ENCODE measurements around the gene MCF2L.

MCF2L gene

DNA sequence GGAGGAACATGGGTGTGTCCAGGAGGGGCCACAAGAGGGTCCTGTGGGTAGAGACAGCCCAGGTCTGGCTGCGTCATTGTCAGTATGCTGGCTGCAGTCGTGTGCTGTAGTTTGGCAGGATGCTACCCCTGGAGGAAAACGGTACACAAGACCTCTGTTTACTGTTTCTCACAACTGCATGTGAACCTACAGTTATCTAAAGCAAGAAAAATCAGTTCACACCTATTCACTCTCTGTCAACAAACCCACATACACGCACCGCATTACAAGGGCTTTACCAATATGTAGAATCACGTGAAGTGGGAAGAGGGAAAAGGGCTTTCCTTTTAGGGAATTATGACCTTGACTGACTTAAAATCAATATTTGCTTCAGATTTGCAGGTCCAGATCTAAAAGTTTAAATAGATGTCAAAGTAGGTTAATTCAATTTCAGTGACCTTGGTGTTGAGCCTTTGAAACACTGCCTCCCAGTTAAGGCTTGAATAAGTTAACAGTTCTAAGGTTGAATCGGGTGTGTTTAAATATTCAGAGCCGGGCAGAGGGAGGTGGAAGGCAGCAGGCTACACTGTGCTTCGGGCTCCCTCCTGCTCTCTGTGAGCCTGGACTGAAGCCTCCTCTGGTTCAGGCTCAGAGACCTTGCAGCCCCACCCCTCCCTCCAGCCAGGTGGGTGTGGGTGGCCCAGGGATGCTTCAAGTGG, 17.2 kb upstream of the MCF2L start:
- DNase-seq = no peak

DNA sequence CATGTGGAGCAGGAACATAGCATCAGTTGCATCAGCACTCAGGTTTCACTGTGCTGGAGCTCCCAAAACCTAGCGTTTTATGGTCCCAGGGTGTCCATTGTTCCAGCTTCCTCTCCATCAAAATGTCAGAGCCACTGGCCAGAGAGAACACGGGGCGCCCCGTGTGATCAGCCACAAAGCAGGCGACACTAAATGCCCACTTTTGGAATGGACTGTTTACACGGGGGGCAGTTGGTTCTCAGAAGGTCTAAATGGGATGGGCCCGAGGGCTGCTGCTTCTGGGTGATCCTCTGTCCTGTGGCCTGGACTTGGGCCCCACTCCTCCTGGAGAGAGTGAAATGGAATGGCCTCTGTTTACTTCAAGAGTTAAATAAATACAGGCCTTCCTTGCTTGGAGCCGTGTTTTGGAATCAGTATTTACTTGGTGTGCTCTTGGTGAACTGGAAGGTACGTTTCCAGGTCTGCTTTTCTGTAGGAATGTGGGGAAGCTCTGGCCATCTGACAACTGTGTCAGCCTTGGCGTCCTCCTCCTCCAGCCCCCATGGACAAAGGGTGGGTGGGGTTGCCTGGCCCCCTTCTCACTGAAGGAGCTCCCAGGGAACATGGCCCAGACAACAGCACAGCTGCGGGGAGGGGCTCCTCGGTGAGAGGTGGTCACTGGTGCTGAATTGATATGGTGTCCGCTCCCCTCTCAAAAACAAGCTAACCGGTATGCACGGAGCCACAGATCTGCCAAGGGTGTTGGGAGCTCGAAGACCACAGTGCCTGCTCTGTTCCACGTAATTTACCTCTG, 16.1 kb upstream of the MCF2L start:
- DNase-seq = no peak

DNA sequence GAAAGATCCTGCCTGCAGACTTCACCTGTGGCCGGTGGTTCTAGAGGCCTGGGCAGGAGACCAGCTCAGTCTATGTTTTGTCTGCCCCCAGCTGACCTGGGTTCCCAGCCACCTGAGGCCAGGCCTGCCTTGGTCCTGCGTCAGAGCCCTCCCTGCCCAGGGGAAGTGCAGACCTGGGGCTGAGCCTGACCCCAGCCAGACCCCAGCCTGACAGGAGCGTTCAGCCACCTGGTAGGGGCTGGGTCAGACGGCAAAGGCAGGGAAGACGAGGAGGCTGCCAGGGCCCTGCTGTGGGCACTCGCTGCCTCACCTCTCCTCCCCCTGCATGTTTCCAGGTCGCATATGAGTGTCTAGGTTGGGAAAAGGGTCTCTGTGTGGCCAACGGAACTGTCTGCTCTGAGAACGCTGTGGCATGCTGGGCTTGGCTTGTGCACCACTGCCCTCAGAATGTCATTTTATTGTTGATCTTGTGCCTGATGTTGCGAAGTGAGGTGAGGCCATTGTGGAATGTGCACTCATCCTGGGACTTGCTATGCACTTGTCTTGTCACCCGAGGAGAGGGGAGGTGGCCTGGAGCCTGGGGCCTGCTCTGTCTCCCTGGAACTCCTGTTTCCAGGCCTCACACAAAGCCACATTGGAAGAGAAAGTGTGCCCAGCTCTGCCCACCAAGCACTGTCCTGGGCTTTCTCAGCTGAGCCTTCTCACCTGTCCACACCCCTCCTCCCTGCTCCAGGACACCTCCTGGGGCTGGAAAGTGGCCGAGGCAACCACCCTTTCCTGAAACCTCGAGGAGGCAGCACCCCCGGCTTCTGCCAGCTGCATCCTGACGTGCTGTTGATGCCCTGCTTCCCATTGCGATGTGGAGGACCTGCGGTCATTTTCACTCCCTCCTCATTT, 15.2 kb upstream of the MCF2L start:
- no peak for DNase-seq

DNA sequence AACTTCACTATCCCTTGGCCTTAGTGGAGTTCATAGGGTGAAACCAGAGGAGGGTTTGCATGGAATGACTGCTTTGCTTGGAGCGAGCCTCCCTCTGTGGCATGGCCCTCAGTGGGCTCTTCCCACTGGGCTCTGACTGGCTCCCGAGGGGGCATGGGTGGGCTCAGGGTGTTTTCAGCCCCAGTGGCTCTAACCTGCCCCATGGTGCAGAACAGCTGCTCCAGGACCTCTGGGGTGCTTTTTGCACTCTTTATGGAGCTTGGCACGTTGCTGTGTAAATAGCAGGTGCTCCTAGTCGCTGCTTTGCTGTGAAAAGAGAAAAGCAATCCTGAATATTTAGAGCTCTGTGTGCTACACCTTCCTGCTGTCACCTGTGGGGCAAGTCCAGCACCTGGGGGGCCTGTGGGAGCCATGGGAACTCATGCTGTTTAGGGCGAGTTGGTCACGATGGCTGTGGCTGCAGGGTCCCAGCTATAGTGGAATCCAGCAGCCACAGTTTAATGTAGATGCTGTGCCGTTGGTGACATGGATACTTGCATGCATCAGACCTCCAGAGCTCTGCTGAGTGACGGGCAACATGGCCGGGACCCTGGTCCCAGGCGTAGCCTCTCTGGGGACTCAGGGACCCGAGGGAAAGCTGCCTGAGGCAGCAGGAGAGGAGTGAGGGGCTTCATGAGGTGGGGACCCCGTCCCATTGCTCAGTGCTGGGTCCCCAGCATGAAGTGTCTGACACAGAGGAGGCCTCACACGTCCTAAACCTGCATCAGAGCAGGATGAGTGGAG, 14.3 kb upstream of the MCF2L start:
- DNase-seq = no peak

DNA sequence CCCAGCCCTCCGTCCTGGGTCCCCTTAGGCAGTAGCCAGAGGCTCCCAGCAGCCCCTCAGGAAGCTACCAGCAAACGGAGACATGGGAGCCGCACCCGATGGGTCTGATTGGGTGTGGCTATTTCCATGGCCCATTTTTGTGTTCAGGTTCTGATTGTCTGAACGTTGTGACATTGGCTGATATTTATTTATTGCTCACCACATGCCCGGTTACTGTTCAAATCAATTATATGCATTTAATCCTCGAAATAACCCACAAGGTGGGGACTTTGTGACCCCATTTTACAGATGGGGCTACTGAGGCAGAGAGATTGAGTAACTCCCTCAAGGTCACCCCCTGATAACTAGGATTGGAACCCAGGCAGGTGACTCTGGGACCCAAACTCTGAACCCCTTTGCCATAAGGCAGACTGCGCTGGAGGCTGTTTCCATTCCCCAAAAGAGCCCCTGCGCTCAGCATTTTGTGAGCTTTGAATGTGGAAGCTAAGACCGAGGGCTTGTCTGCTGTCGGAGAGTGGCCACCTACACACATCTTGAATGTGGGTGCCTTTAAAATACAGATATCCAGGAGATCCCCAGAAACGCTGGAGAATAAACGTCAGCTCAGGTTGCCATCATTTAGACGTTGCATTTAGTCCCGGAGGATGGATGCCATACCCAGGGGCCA, 13.6 kb upstream of the MCF2L start:
- DNase-seq = no peak

DNA sequence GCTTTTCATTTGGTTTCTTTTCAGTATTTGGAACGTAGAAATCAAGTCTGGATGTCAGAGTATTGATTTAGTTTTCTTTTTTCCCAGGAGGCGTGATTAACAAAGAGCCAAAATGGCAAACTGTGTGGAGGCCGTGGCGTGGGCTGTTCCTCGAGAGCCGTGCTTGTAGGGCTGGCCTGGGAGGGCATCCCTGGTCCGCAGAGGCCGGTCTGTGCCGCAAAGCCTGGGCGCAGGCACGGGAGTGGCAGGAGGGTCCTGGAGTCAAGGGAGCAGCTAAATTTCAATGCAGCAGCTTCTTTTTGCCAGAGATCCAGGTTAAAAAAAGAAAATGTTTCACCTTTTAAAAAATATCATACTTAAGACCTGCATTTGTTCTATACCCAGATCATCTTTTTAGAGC, 13.1 kb upstream of the MCF2L start:
- no peak for DNase-seq

DNA sequence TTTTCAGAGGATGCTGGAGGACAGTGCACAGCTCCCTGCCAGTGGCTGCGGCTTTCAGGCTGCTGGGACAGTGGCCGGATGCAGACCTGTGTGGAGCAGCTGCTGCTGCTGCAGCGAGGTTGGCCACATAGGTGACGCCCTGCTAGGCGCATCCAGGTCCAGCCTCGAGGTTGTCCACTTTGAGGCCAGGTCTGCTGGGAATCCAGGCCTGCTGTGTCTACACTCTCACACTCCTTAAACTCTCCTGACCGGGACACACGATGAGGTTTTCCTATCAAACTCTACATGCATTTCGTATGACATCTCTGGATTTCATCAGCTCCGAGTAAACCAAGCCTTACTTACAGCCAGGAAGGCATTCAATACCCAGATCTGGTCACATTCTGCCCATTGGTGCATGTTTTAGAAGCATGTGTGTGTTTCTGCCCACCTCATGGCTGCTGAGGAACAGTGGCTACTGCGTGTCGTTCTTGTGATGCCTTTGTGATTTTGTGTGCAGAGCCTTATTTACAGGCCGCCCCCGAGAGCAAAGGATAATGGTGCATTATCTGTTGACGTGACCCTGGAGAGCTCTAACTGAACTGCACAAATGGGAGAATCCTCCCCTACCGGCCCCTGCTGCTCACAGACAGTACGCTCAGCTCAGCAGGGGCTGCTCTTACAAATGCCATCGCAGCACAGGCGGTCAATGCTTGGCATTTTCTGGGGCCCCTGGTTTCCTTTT, 12.3 kb upstream of the MCF2L start:
- DNase-seq = no peak

DNA sequence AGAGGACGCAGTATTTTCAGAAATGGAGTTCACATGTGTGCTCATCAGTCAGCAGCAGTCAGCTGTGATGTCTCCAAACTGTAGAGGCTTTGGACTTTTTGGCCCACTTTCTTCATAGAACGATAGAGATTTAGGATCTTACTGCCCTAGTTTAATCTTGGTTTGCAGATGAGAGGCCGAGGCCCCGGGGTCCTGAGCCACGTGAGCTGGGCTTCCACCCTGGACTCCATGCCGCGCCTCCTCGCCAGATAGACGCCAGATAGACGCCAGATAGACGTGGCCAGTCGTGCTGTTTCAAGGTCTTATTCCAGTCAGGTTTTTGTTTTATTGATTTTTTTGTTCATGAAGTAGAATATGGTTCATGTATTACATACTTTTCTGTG, 11.7 kb upstream of the MCF2L start:
- no peak for DNase-seq

DNA sequence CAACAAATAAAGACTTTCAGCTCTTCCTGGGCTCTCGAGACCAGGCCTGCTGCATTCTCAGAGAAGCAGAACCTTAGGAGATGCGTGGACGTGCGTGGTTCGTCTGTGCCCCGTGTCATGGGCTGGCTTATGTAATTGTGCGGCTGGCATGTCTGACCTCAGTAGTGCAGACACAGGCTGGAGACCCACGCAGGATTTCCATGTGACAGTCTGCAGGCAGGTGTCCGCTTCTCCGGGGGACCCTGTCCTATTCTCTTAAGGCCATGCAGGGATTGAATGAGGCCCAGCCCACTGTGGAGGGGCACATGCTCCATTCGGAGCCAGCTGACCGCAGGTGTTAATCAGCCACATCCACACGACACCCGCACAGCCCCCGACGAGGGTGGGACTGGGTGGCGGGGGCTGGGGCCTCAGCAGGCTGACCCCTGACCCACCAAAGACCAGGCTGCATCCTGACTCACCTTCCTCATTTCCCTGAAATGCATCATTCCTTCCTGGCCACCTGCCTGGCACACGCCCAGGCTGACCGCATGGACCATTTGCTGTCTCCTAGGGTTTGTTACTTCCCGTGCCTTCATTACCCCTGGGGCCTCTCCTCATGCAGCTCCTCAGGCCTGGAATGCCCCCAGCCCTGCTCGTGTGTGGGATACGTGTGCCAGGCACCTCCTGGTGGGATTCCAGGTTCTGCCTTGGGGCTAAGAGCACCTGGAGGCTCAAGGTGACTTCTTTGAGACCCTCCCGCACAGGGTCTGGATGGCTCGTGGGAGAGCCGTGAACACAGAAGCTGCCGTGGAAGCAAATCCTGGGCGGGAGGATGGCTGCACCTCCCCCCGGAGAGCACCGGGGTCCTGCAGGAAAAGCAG, 10.7 kb upstream of the MCF2L start:
- no peak for DNase-seq

DNA sequence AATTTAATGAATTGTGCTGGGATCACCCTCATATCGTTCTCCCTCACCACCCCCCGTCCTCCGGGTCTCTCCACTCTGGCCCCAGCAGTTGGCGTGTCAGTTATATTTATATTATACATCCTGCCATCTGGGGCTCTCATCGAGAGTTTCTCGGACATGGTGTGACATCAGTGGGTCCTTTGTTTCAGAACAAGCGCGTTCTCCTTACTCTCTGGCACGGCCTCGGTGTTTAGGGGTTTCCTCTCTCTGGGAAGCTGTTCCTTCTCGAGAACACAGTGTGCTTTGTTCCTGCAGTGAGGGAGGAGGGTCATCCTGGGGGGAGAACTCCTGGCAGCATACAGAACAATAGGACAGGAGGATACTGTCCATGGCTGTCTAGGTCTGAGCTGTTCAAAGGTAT, 9.8 kb upstream of the MCF2L start:
- DNase-seq = no peak

DNA sequence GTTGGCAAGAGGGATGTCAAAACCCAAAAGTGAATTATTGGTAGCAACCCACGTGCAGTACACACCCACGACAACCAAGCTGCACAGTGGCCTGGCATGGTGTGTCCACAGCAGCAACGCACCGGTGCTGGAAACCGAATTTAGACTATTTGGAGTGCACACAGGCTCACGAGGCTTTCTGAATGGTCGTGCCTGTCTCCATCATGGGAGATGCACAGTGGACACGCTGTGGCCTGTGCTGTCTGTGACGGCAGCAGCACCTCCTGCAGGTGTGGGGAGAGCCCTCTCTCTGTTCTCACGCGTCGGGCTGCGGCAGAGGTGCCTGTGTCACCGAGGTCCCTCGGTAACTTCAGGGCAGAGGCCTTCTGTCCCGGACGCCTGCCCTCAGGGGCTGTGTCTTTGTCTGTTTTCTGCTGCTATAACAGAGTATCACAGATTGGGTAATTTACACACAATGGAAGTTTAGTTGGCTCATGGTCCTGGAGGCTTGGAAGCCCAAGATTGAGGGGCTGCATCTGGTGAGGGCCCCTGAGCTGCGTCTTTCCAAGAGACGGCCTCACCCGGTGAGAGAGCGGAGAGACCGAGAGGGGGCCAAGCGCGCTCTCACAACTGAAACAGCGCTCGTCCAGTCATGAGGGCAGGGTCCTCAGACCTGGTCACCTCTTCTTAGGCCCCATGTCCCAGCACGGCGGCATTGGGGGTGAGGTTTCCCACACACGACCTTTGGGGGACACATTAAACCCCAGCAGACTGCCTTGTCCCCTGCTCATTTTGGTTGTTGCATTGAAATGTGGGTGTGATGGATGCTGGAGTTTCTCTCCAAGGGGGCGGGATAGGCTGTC, 9.1 kb upstream of the MCF2L start:
- DNase-seq = no peak

DNA sequence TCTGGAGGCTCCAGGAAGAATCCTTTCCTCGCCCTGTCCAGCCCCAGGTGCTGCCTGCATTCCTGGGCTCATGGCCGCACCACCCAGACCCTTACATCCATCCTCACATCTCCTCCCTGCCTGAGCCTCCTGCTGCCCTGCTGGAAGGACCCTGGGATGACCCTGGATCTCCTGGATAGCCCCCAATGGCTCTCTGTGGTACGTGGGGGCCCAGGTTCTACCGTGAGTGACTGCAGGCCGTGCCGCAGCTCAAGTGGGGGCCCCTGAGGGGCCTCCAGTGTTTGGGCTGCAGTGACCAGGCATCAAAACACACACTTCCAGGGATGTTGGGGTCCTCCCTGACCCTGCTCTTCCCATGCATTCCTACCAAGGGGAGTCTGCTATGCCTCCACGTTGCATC, 8.3 kb upstream of the MCF2L start:
- no peak for DNase-seq

DNA sequence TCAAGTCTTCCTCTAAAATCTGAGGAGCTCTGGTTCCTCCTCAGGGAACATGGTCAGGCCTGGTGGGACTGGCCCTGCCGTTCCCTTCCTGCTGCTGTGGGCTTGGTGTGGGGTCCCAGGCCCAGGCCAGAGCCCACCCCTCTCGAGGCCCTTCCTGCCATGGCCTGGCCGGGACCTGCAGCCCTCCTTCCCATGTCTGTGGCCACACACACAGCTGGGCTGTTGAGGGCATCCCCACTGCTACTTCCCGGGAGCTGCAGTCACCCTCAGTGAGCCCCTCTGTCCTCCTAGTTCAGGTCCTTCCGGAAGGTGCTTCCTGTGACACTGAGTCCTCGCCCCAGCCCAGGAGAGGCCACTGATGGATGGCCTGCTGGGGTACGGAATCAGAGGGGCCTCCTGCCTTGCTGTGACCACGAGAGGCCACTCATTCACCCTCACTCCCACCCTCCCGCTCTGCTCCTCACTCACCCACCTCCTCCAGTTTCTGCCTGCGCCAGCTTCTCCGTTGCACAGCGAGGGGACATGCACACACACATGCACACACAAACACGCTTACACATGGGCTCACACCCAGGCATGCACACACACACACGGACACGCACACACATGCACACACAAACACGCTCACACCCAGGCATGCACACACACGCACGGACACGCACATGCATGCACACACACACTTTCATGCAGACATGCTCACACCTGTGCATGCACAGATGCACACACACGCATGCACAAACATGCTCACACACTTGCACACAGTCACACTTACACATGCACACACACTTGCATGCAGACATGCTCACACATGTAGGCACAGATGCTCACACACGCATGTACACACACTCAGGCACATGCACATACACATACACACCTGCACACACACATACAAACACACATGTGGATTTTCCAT, 7.3 kb upstream of the MCF2L start:
- no peak for DNase-seq

DNA sequence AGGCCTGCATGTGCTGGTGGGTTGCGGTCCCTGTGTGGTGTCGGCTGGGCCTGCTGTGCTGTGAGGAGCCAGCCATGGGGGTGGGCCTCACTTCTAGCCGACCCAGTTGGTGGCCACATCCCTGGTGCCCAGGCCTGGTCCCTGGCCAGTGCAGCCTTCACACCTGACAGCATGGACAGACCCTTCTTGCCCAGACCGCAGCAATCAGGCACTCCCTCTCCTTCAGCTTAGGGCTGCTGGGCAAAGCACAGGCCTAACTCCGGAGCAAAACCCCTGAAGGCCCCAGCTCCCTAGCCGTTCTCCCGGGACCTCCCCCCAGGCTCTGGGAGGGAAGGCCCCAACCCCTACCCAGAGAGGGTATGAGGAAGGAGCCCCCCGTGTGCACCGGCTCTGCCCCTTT, 6.6 kb upstream of the MCF2L start:
- DNase-seq = no peak

DNA sequence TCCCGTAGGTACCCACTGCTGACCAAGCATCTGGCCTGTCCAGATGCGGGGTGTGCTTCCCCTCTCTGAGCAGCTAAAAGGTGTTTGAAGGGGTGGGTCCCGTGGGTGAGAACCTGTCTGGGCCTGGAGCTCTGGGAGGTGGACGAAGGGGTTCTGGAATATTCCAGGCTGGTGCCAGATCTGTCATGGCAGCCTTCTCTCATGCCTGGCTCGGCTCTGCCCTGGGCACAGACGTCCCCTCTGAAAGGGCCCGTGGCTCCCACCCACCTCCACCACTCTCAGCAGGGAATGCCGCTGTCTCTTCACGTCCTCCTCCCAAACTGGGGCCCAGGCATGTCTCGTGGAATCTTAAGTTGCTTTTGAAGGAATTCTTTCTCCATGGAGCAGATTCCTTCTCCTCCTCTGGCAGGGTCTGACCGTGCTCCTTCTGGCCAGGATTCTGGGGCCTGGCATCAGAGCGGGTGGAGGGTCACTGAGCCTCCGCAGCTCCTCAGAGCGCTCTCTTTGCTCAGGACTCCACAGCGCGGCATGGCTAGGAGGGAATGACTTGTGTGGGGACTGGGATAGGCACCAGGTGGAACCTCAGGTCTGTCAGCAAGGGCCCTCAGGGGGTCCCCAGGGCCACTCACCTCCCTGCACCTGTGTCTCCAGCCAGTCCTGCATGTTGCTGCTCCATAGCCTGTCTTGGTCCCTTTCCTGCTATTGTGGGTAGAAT, 5.9 kb upstream of the MCF2L start:
- DNase-seq = no peak

DNA sequence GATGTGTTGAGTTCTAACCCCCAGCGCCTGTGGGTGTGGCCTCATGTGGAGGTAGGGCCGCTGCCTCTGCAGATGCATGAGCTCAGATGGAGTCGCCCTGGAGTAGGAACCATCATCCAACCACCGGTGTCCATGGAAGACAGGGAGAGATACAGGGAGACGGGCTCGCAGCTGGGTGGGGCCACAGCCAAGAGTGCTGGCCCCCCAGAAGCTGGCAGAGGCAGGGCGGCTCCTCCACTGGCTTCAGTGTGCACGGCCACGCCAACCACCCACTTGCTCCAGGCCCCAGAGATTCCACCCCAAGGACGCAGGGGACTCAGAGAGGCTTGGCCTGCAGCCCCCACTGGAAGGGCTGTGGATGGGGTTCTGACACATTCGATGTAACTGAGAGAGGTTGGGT, 5.4 kb upstream of the MCF2L start:
- no peak for DNase-seq

DNA sequence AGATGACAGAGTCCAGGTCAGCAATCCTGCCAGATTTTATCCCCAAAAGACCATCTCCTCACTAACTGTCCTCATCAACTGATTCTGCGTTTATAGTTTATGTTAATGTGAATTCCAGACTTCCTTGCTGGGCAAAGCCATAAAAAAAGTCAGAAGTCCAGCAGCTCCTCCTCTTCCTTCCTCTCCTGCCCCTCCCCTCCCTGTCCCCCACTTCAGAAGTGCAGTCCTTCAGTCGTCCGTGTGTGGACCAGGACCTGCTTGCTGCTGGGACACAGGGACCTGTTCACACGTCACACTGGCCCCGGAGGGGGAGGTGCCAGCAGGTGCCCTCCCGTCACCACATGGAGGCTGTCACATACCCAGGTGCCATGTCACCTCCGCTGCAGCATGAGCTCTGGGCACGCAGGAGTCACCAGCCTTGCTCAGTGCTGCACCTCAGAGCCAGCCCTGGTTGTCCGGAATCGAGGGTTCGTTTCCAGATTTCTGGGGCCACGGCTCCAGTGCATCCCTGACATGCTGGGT, 4.0 kb upstream of the MCF2L start:
- no peak for DNase-seq
